DND-41 (cell line): ENCODE measurements around the gene MALT1.

Experiments
- CTCF ChIP-seq: IDR thresholded peaks from 2 replicates; pipeline ENCODE4 v1.5.1; 2012; ENCODE audit warnings: borderline replicate concordance, low read length, moderate library complexity, mild to moderate bottlenecking; ENCODE audit not compliant: poor library complexity, severe bottlenecking; ENCODE audit errors: extremely low read depth
- EZH2 ChIP-seq: IDR thresholded peaks from 3 replicates; pipeline ENCODE4 v1.6.1; 2012; ENCODE audit warnings: borderline replicate concordance, low read depth, mild to moderate bottlenecking, moderate library complexity, low read length, inconsistent platforms; ENCODE audit not compliant: severe bottlenecking

DNA sequence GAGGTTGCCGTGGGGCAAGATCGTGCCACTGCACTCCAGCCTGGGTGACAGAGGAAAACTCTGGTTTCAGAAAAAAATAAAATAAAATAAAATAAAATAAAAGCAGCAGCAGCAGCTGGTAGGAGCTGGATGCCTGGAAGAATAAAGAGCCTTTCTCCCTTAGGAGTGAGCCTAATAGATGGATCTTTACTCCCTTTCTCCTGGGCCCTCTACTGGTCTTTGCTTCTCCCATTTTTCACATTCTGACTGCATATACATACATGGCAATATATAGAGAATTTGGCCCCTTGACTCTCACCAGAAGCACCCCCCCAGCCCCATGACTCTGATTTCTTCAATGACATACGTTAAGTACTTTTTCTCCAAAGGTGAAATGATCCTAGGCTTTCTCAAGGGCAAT lies 9.8 kb upstream of the MALT1 start:
- TF ChIP-seq CTCF (no peak), EZH2 (no peak)
